ENCODE data around the gene H3-3A. TPM values are rescaled to one million over a fixed set of nuclear protein-coding genes. Genes with fewer than 3 reads are reported as not detected.

The H3-3A gene
- total and polyA plus RNA-seq, 10 of the 15 experiments (the other 5 are each of a cell fraction or from before 2014, with no cell fraction given) = 215 to 486 (median 393) TPM

DNA sequence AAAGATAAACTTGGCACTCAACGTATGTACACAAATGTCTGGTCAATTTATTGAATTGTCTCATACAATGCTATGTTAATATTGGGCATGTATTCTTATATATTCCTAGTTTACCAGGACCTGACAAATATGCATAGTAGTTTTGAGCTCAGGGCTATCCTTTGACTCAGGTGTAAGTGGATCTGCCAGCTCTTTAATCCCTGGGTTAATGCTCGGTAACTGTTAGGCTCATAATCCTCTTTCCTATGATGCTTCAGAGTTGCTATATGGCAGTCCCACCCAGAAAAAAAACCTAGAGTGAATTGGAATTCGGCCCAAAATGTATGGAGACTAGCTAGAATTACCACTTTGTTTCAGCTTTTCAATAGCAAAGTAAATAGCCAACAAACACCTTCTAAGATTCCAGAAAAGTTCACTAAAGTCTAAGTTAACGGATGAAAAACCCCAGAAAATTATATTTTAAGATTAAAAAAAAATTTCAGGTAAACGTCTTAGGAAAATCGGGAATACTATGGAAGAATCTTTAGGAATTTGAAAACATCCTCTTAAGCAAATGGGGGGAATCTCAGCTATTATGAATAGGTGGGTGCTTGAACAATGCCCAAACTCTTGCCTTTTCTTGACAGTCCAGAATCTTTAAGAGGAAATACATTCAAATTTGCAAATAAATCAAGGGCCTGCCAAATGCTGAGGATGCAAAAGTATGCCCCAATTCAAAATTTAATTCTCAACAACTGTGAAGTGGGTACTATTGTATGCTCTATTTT is 10.9 kb downstream of the H3-3A start:
- in situ Hi-C loops (cut with MboI) = no loop called here
- no peaks in the 10 kb centered on the region for H3K27me3 ChIP-seq (replicated peaks in 1 of 2; ENCODE audit: control insufficient read depth in 2 of 2, insufficient read depth in 2 of 2, low read length in 1 of 2)
- H3K36me3 ChIP-seq (ENCODE audit: control insufficient read depth in 2 of 2, insufficient read depth in 2 of 2, low read length in 1 of 2) = peaks cover 2 to 29% of the 10 kb centered on the region in 2 experiments
- intact Hi-C loops (cut with micrococcal nuclease; ENCODE audit: unreplicated experiment) = no loop called here
- 53% methylated on average over 6 of the region's 6 CpGs for WGBS (ENCODE audit: insufficient coverage, insufficient replicate concordance, low lambda C conversion rate, missing lambda C conversion rate)
- RAD21 ChIA-PET (ENCODE audit: unreplicated experiment) = interaction anchor here (0.5 to 1.6 kb wide), 3 partner anchors 9 to 47 kb away, joined by 3 to 6 read pairs (median 3); no protein-coding TSS in a partner anchor
- FAIRE-seq (no peak), ATAC-seq (peak; percentile 17; the same call in 2 of the 3 replicates), DNase-seq (ENCODE audit: low read depth, low spot score) (no peak)
- no TSS peak for BruUV-seq (replicated peaks)
- no peak overlapping the region for H3K4me2 ChIP-seq (ENCODE audit: control insufficient read depth, insufficient read depth)
- H4K20me1 ChIP-seq (ENCODE audit: control insufficient read depth, insufficient read depth) = 0 out of 2 replicates have a peak, but pooled peaks cover 3% of the 10 kb centered on the region
- CTCF ChIA-PET = interaction anchor here (0.9 to 1.9 kb wide), 5 partner anchors 8 to 47 kb away, joined by 3 to 21 read pairs (median 3); partner anchors contain the start of gene H3-3A
- H3K27ac ChIP-seq (ENCODE audit: control insufficient read depth, insufficient read depth) = no peak overlapping the region
- H3K9ac ChIP-seq (ENCODE audit: control insufficient read depth, insufficient read depth, low read length) = no peak overlapping the region
- SMC1A ChIA-PET (ENCODE audit: uncharacterized antibody, unreplicated experiment) = interaction anchor here (0.7 to 2.3 kb wide), 4 partner anchors 8 to 100 kb away, joined by 3 to 10 read pairs (median 3); no protein-coding TSS in a partner anchor
- no peak overlapping the region for H3K4me3 ChIP-seq
- no peaks in the 10 kb centered on the region for H3K9me3 ChIP-seq (replicated peaks; ENCODE audit: control insufficient read depth, insufficient read depth, low read length)
- H2AFZ ChIP-seq (ENCODE audit: control insufficient read depth, low read depth, low read length) = no peak overlapping the region
- peaks cover 13% of the 10 kb centered on the region for H3K79me2 ChIP-seq (ENCODE audit: control insufficient read depth, insufficient read depth, low read length)
- POLR2A ChIA-PET = interaction anchor here (0.6 to 1.2 kb wide), 4 partner anchors 9 to 143 kb away, joined by 3 to 4 read pairs (median 4); no protein-coding TSS in a partner anchor
- TF ChIP-seq WRNIP1 (IDR thresholded peaks at IDR 0.05; ENCODE audit: borderline replicate concordance, low read depth, low read length) (no peak), NRF1 (conservative IDR thresholded peaks at IDR 0.05; ENCODE audit: low read depth, low read length) (no peak), POLR2AphosphoS2 (IDR thresholded peaks at IDR 0.05; ENCODE audit: low read depth, low read length) (0 out of 2 replicates have a peak, but pooled peaks have one; percentile 28), POLR2A (IDR thresholded peaks at IDR 0.05; ENCODE audit: low read depth, low read length) (0 out of 2 replicates have a peak, but pooled peaks have one; percentile 17), DPF2 (IDR thresholded peaks at IDR 0.05) (no peak), POLR2AphosphoS5 (IDR thresholded peaks at IDR 0.05; ENCODE audit: low read length) (peak; percentile 4; the same call in 1 of the 2 replicates), MEF2B (IDR thresholded peaks at IDR 0.05; ENCODE audit: partially characterized antibody, poor library complexity, severe bottlenecking) (no peak)
- TF ChIP-seq, protein P1, sequence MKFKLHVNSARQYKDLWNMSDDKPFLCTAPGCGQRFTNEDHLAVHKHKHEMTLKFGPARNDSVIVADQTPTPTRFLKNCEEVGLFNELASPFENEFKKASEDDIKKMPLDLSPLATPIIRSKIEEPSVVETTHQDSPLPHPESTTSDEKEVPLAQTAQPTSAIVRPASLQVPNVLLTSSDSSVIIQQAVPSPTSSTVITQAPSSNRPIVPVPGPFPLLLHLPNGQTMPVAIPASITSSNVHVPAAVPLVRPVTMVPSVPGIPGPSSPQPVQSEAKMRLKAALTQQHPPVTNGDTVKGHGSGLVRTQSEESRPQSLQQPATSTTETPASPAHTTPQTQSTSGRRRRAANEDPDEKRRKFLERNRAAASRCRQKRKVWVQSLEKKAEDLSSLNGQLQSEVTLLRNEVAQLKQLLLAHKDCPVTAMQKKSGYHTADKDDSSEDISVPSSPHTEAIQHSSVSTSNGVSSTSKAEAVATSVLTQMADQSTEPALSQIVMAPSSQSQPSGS (IDR thresholded peaks at IDR 0.05; ENCODE audit: low read length) = 0 out of 2 replicates have a peak, but pooled peaks have one; percentile 13
- TF ChIP-seq, protein P2, sequence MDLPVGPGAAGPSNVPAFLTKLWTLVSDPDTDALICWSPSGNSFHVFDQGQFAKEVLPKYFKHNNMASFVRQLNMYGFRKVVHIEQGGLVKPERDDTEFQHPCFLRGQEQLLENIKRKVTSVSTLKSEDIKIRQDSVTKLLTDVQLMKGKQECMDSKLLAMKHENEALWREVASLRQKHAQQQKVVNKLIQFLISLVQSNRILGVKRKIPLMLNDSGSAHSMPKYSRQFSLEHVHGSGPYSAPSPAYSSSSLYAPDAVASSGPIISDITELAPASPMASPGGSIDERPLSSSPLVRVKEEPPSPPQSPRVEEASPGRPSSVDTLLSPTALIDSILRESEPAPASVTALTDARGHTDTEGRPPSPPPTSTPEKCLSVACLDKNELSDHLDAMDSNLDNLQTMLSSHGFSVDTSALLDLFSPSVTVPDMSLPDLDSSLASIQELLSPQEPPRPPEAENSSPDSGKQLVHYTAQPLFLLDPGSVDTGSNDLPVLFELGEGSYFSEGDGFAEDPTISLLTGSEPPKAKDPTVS (IDR thresholded peaks at IDR 0.05; ENCODE audit: low read depth, low read length) = no peak
- H3K4me1 ChIP-seq (ENCODE audit: control insufficient read depth, insufficient read depth, low read length) = no peaks in the 10 kb centered on the region

Data from GM12878 (cell line).